ENCODE results near the gene ZNF605.

DNA sequence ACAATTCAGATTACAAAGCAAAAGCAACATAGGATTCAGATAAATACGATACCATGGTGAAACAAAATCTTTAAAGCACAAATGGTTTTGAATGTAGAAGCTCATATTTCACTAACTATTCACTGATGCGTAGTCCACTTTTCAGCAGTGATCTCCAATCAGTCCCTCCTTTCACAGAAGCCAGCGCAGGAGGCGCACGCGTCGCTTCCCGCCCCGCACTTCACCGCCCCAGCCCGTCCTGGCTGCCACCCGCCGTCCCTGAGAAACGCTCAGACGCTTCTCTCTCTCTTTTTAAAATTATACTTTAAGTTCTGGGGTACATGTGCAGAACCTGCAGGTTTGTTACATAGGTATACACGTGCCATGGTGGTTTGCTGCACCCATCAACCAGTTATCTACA, 48.9 kb downstream of the ZNF605 start:
- no peak for TF ChIP-seq CBFA2T3 (IDR thresholded peaks at IDR 0.05)
- no peak for TF ChIP-seq ZNF165 (CRISPR knock-in tag; IDR thresholded peaks at IDR 0.05; ENCODE audit: borderline replicate concordance)
- no peak for TF ChIP-seq SRF (CRISPR knock-in tag; IDR thresholded peaks at IDR 0.05)
- TF ChIP-seq, protein P1, sequence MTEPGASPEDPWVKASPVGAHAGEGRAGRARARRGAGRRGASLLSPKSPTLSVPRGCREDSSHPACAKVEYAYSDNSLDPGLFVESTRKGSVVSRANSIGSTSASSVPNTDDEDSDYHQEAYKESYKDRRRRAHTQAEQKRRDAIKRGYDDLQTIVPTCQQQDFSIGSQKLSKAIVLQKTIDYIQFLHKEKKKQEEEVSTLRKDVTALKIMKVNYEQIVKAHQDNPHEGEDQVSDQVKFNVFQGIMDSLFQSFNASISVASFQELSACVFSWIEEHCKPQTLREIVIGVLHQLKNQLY (CRISPR knock-in tag; conservative IDR thresholded peaks at IDR 0.05): no peak
- TF ChIP-seq, protein P2, sequence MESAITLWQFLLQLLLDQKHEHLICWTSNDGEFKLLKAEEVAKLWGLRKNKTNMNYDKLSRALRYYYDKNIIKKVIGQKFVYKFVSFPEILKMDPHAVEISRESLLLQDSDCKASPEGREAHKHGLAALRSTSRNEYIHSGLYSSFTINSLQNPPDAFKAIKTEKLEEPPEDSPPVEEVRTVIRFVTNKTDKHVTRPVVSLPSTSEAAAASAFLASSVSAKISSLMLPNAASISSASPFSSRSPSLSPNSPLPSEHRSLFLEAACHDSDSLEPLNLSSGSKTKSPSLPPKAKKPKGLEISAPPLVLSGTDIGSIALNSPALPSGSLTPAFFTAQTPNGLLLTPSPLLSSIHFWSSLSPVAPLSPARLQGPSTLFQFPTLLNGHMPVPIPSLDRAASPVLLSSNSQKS (CRISPR knock-in tag; IDR thresholded peaks at IDR 0.05): no peak
- no peak for TF ChIP-seq EP300 (IDR thresholded peaks at IDR 0.05; ENCODE audit: low read length)
- no peak for TF ChIP-seq MYC (IDR thresholded peaks at IDR 0.05; ENCODE audit: low read depth, low read length)
- TF ChIP-seq MYC (CRISPR knock-in tag; IDR thresholded peaks at IDR 0.05; ENCODE audit: borderline replicate concordance, low read depth): no peak
- no peak for TF ChIP-seq GTF2F1 (IDR thresholded peaks at IDR 0.05; ENCODE audit: low read depth, low read length)
- TF ChIP-seq RAD51 (IDR thresholded peaks at IDR 0.05; ENCODE audit: borderline replicate concordance, low read depth): no peak
- TF ChIP-seq, protein P3, sequence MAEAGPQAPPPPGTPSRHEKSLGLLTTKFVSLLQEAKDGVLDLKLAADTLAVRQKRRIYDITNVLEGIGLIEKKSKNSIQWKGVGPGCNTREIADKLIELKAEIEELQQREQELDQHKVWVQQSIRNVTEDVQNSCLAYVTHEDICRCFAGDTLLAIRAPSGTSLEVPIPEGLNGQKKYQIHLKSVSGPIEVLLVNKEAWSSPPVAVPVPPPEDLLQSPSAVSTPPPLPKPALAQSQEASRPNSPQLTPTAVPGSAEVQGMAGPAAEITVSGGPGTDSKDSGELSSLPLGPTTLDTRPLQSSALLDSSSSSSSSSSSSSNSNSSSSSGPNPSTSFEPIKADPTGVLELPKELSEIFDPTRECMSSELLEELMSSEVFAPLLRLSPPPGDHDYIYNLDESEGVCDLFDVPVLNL (CRISPR knock-in tag; IDR thresholded peaks at IDR 0.05; ENCODE audit: low read depth): no peak
- no peak for TF ChIP-seq ZNF354B (CRISPR knock-in tag; IDR thresholded peaks at IDR 0.05)
- no peak for TF ChIP-seq POLR2AphosphoS2 (IDR thresholded peaks at IDR 0.05; ENCODE audit: low read length)
